Spleen (tissue), 11 donors: ENCODE measurements around the gene KDELR1. TPM values are rescaled to one million over a fixed set of nuclear protein-coding genes. Genes with fewer than 3 reads are reported as not detected.

Experiments used
- DNase-seq: peaks from one replicate; pipeline ENCODE4 v3.0.0-alpha.2; 2020
- H3K27ac ChIP-seq, 8 donors: fragments of 200-600 bp; sonication (generic) in 7 of 8; 1 replicate in 4 of 8; 2 replicates in 4 of 8; pipeline versions ENCODE4 v1.5.0 to v1.8.0; 2016 to 2021; ENCODE audit warnings: inconsistent platforms in 4 of 8, mild to moderate bottlenecking in 4 of 8, moderate library complexity in 1 of 8
- H3K27me3 ChIP-seq, 7 donors: fragments of 200-600 bp; sonication (generic) in 6 of 7; replicated peaks in 1 of 7; 1 replicate in 4 of 7; 2 replicates in 3 of 7; pipeline versions ENCODE4 v1.5.0 to v1.8.0; 2016 to 2021; ENCODE audit warnings: inconsistent platforms in 3 of 7, mild to moderate bottlenecking in 1 of 7
- H3K36me3 ChIP-seq, 6 donors: fragments of 200-600 bp; sonication (generic) in 5 of 6; 1 replicate in 4 of 6; 2 replicates in 2 of 6; pipeline versions ENCODE4 v1.5.0 to v1.8.0; 2016 to 2021; ENCODE audit warnings: inconsistent platforms in 2 of 6
- H3K4me1 ChIP-seq, 6 donors: fragments of 200-600 bp; sonication (generic) in 5 of 6; 1 replicate in 3 of 6; 2 replicates in 3 of 6; pipeline versions ENCODE4 v1.5.0 to v1.8.0; 2016 to 2021; ENCODE audit warnings: inconsistent platforms in 3 of 6
- H3K4me3 ChIP-seq, 8 donors: fragments of 200-600 bp; sonication (generic) in 7 of 8; 1 replicate in 4 of 8; 2 replicates in 4 of 8; pipeline versions ENCODE4 v1.5.0 to v1.8.0; 2016 to 2021; ENCODE audit warnings: inconsistent platforms in 4 of 8, mild to moderate bottlenecking in 4 of 8, moderate library complexity in 2 of 8
- H3K9me3 ChIP-seq, 8 donors: fragments of 200-600 bp; sonication (generic) in 7 of 8; 1 replicate in 4 of 8; 2 replicates in 4 of 8; pipeline versions ENCODE4 v1.5.0 to v1.8.0; 2016 to 2021; ENCODE audit warnings: inconsistent platforms in 4 of 8
- CTCF ChIP-seq, 11 experiments: fragments of 200-600 bp in 7 of 11; fragments of 450-650 bp in 4 of 11; sonication (generic) in 4 of 11; IDR thresholded peaks in 8 of 11; conservative IDR thresholded peaks in 3 of 11; 1 replicate in 7 of 11; 2 replicates in 4 of 11; pipeline versions ENCODE4 v1.4.0 to v1.8.0; 2016 to 2021; ENCODE audit warnings: antibody characterized with exemption in 11 of 11, inconsistent platforms in 4 of 11, mild to moderate bottlenecking in 1 of 11
- POLR2A ChIP-seq, 3 donors: fragments of 450-650 bp; IDR thresholded peaks; one replicate each; pipeline ENCODE4 v1.5.1; 2017; ENCODE audit warnings: antibody characterized with exemption in 3 of 3, mild to moderate bottlenecking in 1 of 3
- POLR2AphosphoS5 ChIP-seq, 3 donors: sonication (generic); formaldehyde crosslinking; IDR thresholded peaks; one replicate each; pipeline ENCODE4 v1.5.1; 2017; ENCODE audit warnings: antibody characterized with exemption in 3 of 3
- WGBS, 5 donors: extraction: QIAGEN DNeasy Blood & Tissue Kit in 3 of 5; methylation state at CpG; one replicate each; pipeline versions ENCODE4 v1.1.5 to v1.1.7; 2013 to 2018; 5-methylcytosine and 5-hydroxymethylcytosine counted together
- intact Hi-C: fragments of 100-400 bp; cut with DNase I; formaldehyde crosslinking; loops from one replicate; pipeline ENCODE4 v1.15.0; 2023; ENCODE audit warnings: low total_unique reads
- polyA plus RNA-seq, 3 donors: library from polyadenylated mRNA; stranded (reverse); fragments of 200-250 nt; gene quantifications; one replicate each; pipeline ENCODE4 v1.2.1, GENCODE V29; 2013
- total RNA-seq, 7 donors: library from RNA; depleted of rRNA in 3 of 7; stranded (reverse); fragments of >200 nt in 3 of 7; fragmentation: NEBNext Ultra II Directional in 4 of 7; extraction: Animal tissue kit (Norgen Biotek cat#: 25700) in 4 of 7; gene quantifications; one replicate each; pipeline versions ENCODE4 v1.1.0 to v1.2.1, GENCODE V29; 2016 to 2021
- donor health status: healthy with polysubstance abuse.
- donor health status: DM: no; HTN: no; CAD: no; lungs with moderate emphysema.
- donor health status: DM: no; HTN: no; CAD: no.
- donor health status: Bipolar disorder and iron deficiency.
- donor health status: healthy.
- donor health status: DM: no; HTN: no; CAD: no.
- donor health status: DM: yes; HTN: yes; CAD: no.

Gene KDELR1
- total and polyA plus RNA-seq, 10 donors = 36.2 to 95.9 (median 68.2) TPM

GRCh38 chr19:48428670-48429069 is 37.3 kb upstream of the KDELR1 start:
- no peak for DNase-seq
- no peak overlapping the region for H3K4me3 ChIP-seq
- H3K27ac ChIP-seq = no peak overlapping the region
- no peaks in the 10 kb centered on the region for H3K27me3 ChIP-seq
- WGBS, 5 donors = 80 to 100% (median 94%) methylated on average over 1 of the region's 1 CpG
- no peaks in the 10 kb centered on the region for H3K9me3 ChIP-seq
- no peaks in the 10 kb centered on the region for H3K36me3 ChIP-seq
- TF ChIP-seq CTCF (IDR thresholded peaks at IDR 0.05 in 8 of 11, conservative IDR thresholded peaks at IDR 0.05 in 3 of 11) (no peak), POLR2A (IDR thresholded peaks at IDR 0.05) (no peak), POLR2AphosphoS5 (IDR thresholded peaks at IDR 0.05) (no peak)
- peaks cover 0 to 10% (median 9%) of the 10 kb centered on the region in 6 donors for H3K4me1 ChIP-seq
- intact Hi-C loops = no loop called here

GRCh38 chr19:48424694-48425219 is 33.4 kb upstream of the KDELR1 start:
- Histone ChIP-seq H3K27ac (peak overlapping the region in 4 of 8 donors; percentile 12 to 54 (median 22)), H3K27me3 (no peaks in the 10 kb centered on the region), H3K4me3 (peak overlapping the region in 1 of 8 donors; percentile 17), H3K4me1 (peaks cover 0 to 10% (median 9%) of the 10 kb centered on the region in 6 donors), H3K9me3 (no peaks in the 10 kb centered on the region), H3K36me3 (no peaks in the 10 kb centered on the region)
- 7 to 12% (median 8%) methylated on average over 8 of the region's 8 CpGs for WGBS, 5 donors
- no peak for DNase-seq
- intact Hi-C loops = no loop called here
- TF ChIP-seq POLR2A (IDR thresholded peaks at IDR 0.05) (no peak), POLR2AphosphoS5 (IDR thresholded peaks at IDR 0.05) (peak in 1 of 3 donors; percentile 6)

GRCh38 chr19:48421548-48421947 is 30.2 kb upstream of the KDELR1 start:
- H3K4me1 ChIP-seq = peaks cover 0 to 20% (median 12%) of the 10 kb centered on the region in 6 donors
- H3K4me3 ChIP-seq = no peak overlapping the region
- no peaks in the 10 kb centered on the region for H3K9me3 ChIP-seq
- no peaks in the 10 kb centered on the region for H3K36me3 ChIP-seq
- no peak for TF ChIP-seq POLR2A (IDR thresholded peaks at IDR 0.05)
- no peak for TF ChIP-seq POLR2AphosphoS5 (IDR thresholded peaks at IDR 0.05)
- no peak for TF ChIP-seq CTCF (IDR thresholded peaks at IDR 0.05 in 8 of 11, conservative IDR thresholded peaks at IDR 0.05 in 3 of 11)
- WGBS, 5 donors = 69 to 90% (median 81%) methylated on average over 6 to 16 of the region's 16 CpGs
- H3K27ac ChIP-seq = no peak overlapping the region
- H3K27me3 ChIP-seq = peaks cover 0 to 15% (median 0%) of the 10 kb centered on the region in 7 donors
- DNase-seq = no peak
- intact Hi-C loops = no loop called here

GRCh38 chr19:48419158-48419920 is 28.0 kb upstream of the KDELR1 start:
- 46 to 58% (median 51%) methylated on average over 25 to 31 of the region's 31 CpGs for WGBS, 5 donors
- Histone ChIP-seq H3K36me3 (no peaks in the 10 kb centered on the region), H3K27ac (no peak overlapping the region), H3K4me1 (peaks cover 0 to 31% (median 18%) of the 10 kb centered on the region in 6 donors), H3K4me3 (peak overlapping the region in 3 of 8 donors; percentile 12 to 62 (median 21)), H3K27me3 (peaks cover 0 to 35% (median 15%) of the 10 kb centered on the region in 7 donors), H3K9me3 (no peaks in the 10 kb centered on the region)
- intact Hi-C loops = no loop called here
- peak; percentile 87 for DNase-seq
- TF ChIP-seq POLR2AphosphoS5 (IDR thresholded peaks at IDR 0.05) (peak in 2 of 3 donors; percentile 31 to 33), POLR2A (IDR thresholded peaks at IDR 0.05) (no peak)
